K562 treated with DMSO at 1 percent for 12 hours (cell line): ENCODE measurements around the gene KRT34. TPM values are rescaled to one million over a fixed set of nuclear protein-coding genes. Genes with fewer than 3 reads are reported as not detected.

ENCODE experiments used
- total RNA-seq: library from RNA; unstranded; fragments of 300-600 nt; gene quantifications from 2 replicates; pipeline ENCODE4 v1.2.3, GENCODE V29; 2022; ENCODE audit not compliant: insufficient read depth

KRT34 gene
- total RNA-seq, result not detected in 2 replicates

GRCh38 chr17:41381943-41382342, at the start of gene KRT34:
Gene KRT34, minus strand, starts transcription at chr17:41382306. Its CDS starts 60 bp downstream, at chr17:41382246.

GRCh38 chr17:41424111-41424635, 42.1 kb upstream of the KRT34 start, which contains the start of gene KRT37:
Gene KRT37, minus strand, starts transcription at chr17:41424585. Its CDS starts 62 bp downstream, at chr17:41424523.

GRCh38 chr17:41396996-41397660, 15.0 kb upstream of the KRT34 start, which contains the start of gene KRT31:
Gene KRT31, minus strand, starts transcription at chr17:41397608. Its CDS starts 69 bp downstream, at chr17:41397539.

GRCh38 chr17:41369713-41370112, 12.4 kb downstream of the KRT34 start, which contains the start of gene KRT33B:
Gene KRT33B, minus strand, starts transcription at chr17:41369813. Its CDS starts 63 bp downstream, at chr17:41369750.

GRCh38 chr17:41350381-41350878, 31.7 kb downstream of the KRT34 start, which contains the start of gene KRT33A:
Gene KRT33A, minus strand, starts transcription at chr17:41350828. Its CDS starts 61 bp downstream, at chr17:41350767.

Other genes starting within 250 kb of the KRT34 start
- not detected in 2 replicates for gene KRTAP4-6, start 241.8 kb downstream of the KRT34 start, total RNA-seq
- not detected in 2 replicates for gene KRTAP4-5, start 232.5 kb downstream of the KRT34 start, total RNA-seq
- gene KRTAP4-4, start 221.6 kb downstream of the KRT34 start, total RNA-seq, result not detected in 2 replicates
- gene KRTAP4-3, start 214.1 kb downstream of the KRT34 start, total RNA-seq, result not detected in 2 replicates
- gene KRTAP4-2, start 204.1 kb downstream of the KRT34 start, total RNA-seq, result not detected in 2 replicates
- not detected in 2 replicates for gene KRTAP4-1, start 197.4 kb downstream of the KRT34 start, total RNA-seq
- gene KRTAP9-1, start 192.4 kb downstream of the KRT34 start, total RNA-seq, result not detected in 2 replicates
- gene KRTAP9-2, start 155.7 kb downstream of the KRT34 start, total RNA-seq, result not detected in 2 replicates
- gene KRTAP9-3, start 149.9 kb downstream of the KRT34 start, total RNA-seq, result not detected in 2 replicates
- not detected in 2 replicates for gene KRTAP9-8, start 144.3 kb downstream of the KRT34 start, total RNA-seq
- gene KRTAP9-4, start 132.6 kb downstream of the KRT34 start, total RNA-seq, result not detected in 2 replicates
- gene KRTAP9-9, start 126.9 kb downstream of the KRT34 start, total RNA-seq, result not detected in 2 replicates
- gene KRTAP9-6, start 116.9 kb downstream of the KRT34 start, total RNA-seq, result not detected in 2 replicates
- gene KRTAP9-7, start 106.6 kb downstream of the KRT34 start, total RNA-seq, result not detected in 2 replicates
- not detected in 2 replicates for gene KRTAP29-1, start 79.5 kb downstream of the KRT34 start, total RNA-seq
- gene KRTAP16-1, start 73.0 kb downstream of the KRT34 start, total RNA-seq, result not detected in 2 replicates
- gene KRTAP17-1, start 66.6 kb downstream of the KRT34 start, total RNA-seq, result not detected in 2 replicates
- gene KRT33A, start 31.5 kb downstream of the KRT34 start, total RNA-seq, result not detected in 2 replicates
- gene KRT33B, start 12.5 kb downstream of the KRT34 start, total RNA-seq, result not detected in 2 replicates
- gene KRT31, start 15.3 kb upstream of the KRT34 start, total RNA-seq, result not detected in 2 replicates
- gene KRT37, start 42.3 kb upstream of the KRT34 start, total RNA-seq, result not detected in 2 replicates
- not detected in 2 replicates for gene KRT38, start 58.7 kb upstream of the KRT34 start, total RNA-seq
- not detected in 2 replicates for gene KRT32, start 85.1 kb upstream of the KRT34 start, total RNA-seq
- gene KRT35, start 98.8 kb upstream of the KRT34 start, total RNA-seq, result not detected in 2 replicates
- not detected in 2 replicates for gene KRT36, start 107.6 kb upstream of the KRT34 start, total RNA-seq
- gene KRT13, start 123.3 kb upstream of the KRT34 start, total RNA-seq, result not detected in 2 replicates
- gene KRT15, start 136.6 kb upstream of the KRT34 start, total RNA-seq, result 0.81 TPM in 1 of 2 replicates, not detected in the other
- gene KRT19, start 146.0 kb upstream of the KRT34 start, total RNA-seq, result 152 and 220 TPM in 2 replicates
- not detected in 2 replicates for gene KRT9, start 189.8 kb upstream of the KRT34 start, total RNA-seq
- gene KRT14, start 204.6 kb upstream of the KRT34 start, total RNA-seq, result not detected in 2 replicates
- gene KRT16, start 230.5 kb upstream of the KRT34 start, total RNA-seq, result not detected in 2 replicates
- gene KRT17, start 242.3 kb upstream of the KRT34 start, total RNA-seq, result not detected in 2 replicates